Measurements from ENCODE around the gene PPP2R5A.

The PPP2R5A gene

GRCh38 chr1:212284744-212285684, at the start of gene PPP2R5A (continued):
- TF ChIP-seq ZNF610 (tag by site-specific recombination; IDR thresholded peaks at IDR 0.05; ENCODE audit: borderline replicate concordance) (peak; percentile 33), ZNF521 (tag by site-specific recombination; IDR thresholded peaks at IDR 0.05) (no peak), ZNF561 (tag by site-specific recombination; IDR thresholded peaks at IDR 0.05; ENCODE audit: borderline replicate concordance) (peak; percentile 72), GLIS2 (tag by site-specific recombination; IDR thresholded peaks at IDR 0.05) (peak; percentile 99), SCRT1 (tag by site-specific recombination; IDR thresholded peaks at IDR 0.05; ENCODE audit: borderline replicate concordance) (no peak), ZNF391 (tag by site-specific recombination; IDR thresholded peaks at IDR 0.05; ENCODE audit: borderline replicate concordance, low read depth) (peak; percentile 69; the same call in 1 of the 2 replicates), ZNF10 (tag by site-specific recombination; IDR thresholded peaks at IDR 0.05) (peak; percentile 33; the same call in 1 of the 2 replicates), ZNF350 (tag by site-specific recombination; IDR thresholded peaks at IDR 0.05) (no peak), ZNF747 (tag by site-specific recombination; IDR thresholded peaks at IDR 0.05) (no peak), KLF8 (tag by site-specific recombination; IDR thresholded peaks at IDR 0.05) (peak; percentile 78), KLF10 (tag by site-specific recombination; IDR thresholded peaks at IDR 0.05) (peak; percentile 36), ZNF510 (tag by site-specific recombination; IDR thresholded peaks at IDR 0.05; ENCODE audit: insufficient replicate concordance) (no peak), SP3 (tag by site-specific recombination; IDR thresholded peaks at IDR 0.05) (peak; percentile 93), KLF9 (tag by site-specific recombination; IDR thresholded peaks at IDR 0.05; ENCODE audit: low read depth) (peak; percentile 21; the same call in 1 of the 2 replicates), ZNF26 (tag by site-specific recombination; IDR thresholded peaks at IDR 0.05) (no peak), PATZ1 (tag by site-specific recombination; IDR thresholded peaks at IDR 0.05) (peak; percentile 85), ZSCAN18 (tag by site-specific recombination; IDR thresholded peaks at IDR 0.05) (no peak), PRDM4 (tag by site-specific recombination; IDR thresholded peaks at IDR 0.05) (peak; percentile 17; the same call in 1 of the 2 replicates), ZNF112 (tag by site-specific recombination; IDR thresholded peaks at IDR 0.05) (no peak), ZNF677 (tag by site-specific recombination; IDR thresholded peaks at IDR 0.05) (0 out of 2 replicates have a peak, but pooled peaks have one; percentile 8), ZNF791 (tag by site-specific recombination; IDR thresholded peaks at IDR 0.05) (no peak)
- TF ChIP-seq, protein P1, sequence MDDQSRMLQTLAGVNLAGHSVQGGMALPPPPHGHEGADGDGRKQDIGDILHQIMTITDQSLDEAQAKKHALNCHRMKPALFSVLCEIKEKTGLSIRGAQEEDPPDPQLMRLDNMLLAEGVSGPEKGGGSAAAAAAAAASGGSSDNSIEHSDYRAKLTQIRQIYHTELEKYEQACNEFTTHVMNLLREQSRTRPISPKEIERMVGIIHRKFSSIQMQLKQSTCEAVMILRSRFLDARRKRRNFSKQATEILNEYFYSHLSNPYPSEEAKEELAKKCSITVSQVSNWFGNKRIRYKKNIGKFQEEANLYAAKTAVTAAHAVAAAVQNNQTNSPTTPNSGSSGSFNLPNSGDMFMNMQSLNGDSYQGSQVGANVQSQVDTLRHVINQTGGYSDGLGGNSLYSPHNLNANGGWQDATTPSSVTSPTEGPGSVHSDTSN (CRISPR knock-in tag; IDR thresholded peaks at IDR 0.05) = peak; percentile 93
- TF ChIP-seq, protein P2, sequence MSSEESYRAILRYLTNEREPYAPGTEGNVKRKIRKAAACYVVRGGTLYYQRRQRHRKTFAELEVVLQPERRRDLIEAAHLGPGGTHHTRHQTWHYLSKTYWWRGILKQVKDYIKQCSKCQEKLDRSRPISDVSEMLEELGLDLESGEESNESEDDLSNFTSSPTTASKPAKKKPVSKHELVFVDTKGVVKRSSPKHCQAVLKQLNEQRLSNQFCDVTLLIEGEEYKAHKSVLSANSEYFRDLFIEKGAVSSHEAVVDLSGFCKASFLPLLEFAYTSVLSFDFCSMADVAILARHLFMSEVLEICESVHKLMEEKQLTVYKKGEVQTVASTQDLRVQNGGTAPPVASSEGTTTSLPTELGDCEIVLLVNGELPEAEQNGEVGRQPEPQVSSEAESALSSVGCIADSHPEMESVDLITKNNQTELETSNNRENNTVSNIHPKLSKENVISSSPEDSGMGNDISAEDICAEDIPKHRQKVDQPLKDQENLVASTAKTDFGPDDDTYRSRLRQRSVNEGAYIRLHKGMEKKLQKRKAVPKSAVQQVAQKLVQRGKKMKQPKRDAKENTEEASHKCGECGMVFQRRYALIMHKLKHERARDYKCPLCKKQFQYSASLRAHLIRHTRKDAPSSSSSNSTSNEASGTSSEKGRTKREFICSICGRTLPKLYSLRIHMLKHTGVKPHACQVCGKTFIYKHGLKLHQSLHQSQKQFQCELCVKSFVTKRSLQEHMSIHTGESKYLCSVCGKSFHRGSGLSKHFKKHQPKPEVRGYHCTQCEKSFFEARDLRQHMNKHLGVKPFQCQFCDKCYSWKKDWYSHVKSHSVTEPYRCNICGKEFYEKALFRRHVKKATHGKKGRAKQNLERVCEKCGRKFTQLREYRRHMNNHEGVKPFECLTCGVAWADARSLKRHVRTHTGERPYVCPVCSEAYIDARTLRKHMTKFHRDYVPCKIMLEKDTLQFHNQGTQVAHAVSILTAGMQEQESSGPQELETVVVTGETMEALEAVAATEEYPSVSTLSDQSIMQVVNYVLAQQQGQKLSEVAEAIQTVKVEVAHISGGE (tag by site-specific recombination; conservative IDR thresholded peaks at IDR 0.05; ENCODE audit: low read depth) = peak; percentile 19; the same call in 1 of the 2 replicates
- TF ChIP-seq, protein P3, sequence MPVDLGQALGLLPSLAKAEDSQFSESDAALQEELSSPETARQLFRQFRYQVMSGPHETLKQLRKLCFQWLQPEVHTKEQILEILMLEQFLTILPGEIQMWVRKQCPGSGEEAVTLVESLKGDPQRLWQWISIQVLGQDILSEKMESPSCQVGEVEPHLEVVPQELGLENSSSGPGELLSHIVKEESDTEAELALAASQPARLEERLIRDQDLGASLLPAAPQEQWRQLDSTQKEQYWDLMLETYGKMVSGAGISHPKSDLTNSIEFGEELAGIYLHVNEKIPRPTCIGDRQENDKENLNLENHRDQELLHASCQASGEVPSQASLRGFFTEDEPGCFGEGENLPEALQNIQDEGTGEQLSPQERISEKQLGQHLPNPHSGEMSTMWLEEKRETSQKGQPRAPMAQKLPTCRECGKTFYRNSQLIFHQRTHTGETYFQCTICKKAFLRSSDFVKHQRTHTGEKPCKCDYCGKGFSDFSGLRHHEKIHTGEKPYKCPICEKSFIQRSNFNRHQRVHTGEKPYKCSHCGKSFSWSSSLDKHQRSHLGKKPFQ (tag by site-specific recombination; IDR thresholded peaks at IDR 0.05) = no peak

All from HEK293 (cell line).